GM10266 (cell line): ENCODE data around the gene CSNK1D.

ENCODE experiments used
- DNase-seq: peaks from one replicate; pipeline ENCODE4 v3.0.0; 2012; ENCODE audit errors: extremely low spot score
- TF ChIP-seq, protein P1 (sequence below): IDR thresholded peaks from 2 replicates; pipeline ENCODE4 v1.5.1; 2012; ENCODE audit warnings: mild to moderate bottlenecking, low read depth; ENCODE audit not compliant: control insufficient read depth, insufficient read depth; ENCODE audit errors: missing control alignments

CSNK1D gene

GRCh38 chr17:82287868-82288801 is 14.6 kb upstream of the CSNK1D start:
- TF ChIP-seq, protein P1, sequence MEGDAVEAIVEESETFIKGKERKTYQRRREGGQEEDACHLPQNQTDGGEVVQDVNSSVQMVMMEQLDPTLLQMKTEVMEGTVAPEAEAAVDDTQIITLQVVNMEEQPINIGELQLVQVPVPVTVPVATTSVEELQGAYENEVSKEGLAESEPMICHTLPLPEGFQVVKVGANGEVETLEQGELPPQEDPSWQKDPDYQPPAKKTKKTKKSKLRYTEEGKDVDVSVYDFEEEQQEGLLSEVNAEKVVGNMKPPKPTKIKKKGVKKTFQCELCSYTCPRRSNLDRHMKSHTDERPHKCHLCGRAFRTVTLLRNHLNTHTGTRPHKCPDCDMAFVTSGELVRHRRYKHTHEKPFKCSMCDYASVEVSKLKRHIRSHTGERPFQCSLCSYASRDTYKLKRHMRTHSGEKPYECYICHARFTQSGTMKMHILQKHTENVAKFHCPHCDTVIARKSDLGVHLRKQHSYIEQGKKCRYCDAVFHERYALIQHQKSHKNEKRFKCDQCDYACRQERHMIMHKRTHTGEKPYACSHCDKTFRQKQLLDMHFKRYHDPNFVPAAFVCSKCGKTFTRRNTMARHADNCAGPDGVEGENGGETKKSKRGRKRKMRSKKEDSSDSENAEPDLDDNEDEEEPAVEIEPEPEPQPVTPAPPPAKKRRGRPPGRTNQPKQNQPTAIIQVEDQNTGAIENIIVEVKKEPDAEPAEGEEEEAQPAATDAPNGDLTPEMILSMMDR = no peak
- DNase-seq = no peak

- TF ChIP-seq, protein P1 = no peak
- no peak for DNase-seq
Measured at GRCh38 chr17:82287013-82287867, 13.7 kb upstream of the CSNK1D start.

- DNase-seq = no peak
- TF ChIP-seq, protein P1 = no peak
Measured at GRCh38 chr17:82285141-82285540, 11.6 kb upstream of the CSNK1D start.

DNA sequence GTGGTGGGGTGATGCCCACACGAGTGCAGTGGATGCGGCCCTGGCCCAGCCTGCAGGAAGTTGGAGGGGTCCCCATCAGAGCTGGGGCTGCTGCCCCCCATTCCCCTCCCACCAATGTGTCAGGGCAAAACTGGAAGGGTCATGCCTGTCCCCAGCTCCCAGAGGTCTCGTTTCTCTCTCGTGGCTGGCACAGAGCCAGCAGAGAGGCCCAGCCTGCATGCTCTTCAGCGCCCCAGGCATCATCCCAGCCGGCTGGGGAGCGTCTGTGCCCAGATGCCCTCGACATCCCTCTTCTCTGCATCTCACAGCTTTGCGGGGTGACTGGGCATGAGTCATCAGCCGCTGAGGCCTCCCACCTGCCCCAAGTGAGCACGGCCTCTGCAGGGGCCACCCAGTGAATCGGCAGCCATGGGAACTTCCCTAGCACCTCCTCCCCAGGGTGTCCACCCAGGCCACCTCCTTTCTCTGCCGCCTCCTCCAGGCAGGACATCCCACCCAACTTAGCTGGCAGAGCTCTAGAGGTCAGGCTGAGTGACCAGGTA is 9.8 kb upstream of the CSNK1D start:
- TF ChIP-seq, protein P1 = no peak
- DNase-seq = no peak

GRCh38 chr17:82282239-82283207 is 9.0 kb upstream of the CSNK1D start:
- TF ChIP-seq, protein P1 = no peak

GRCh38 chr17:82281502-82282238 is 8.2 kb upstream of the CSNK1D start:
- DNase-seq = no peak
- TF ChIP-seq, protein P1 = no peak

More at GRCh38 chr17:82282239-82283207, 9.0 kb upstream of the CSNK1D start:
- DNase-seq = no peak
